GM23338 (cell line): ENCODE results near the gene UVRAG. TPM values are rescaled to one million over a fixed set of nuclear protein-coding genes. Genes with fewer than 3 reads are reported as not detected.

ENCODE experiments used
- ATAC-seq: fragments of 200-7000 bp; cut with Tn5 transposase; 3 replicates; pipeline ENCODE4 v1.9.1; 2020
- DNase-seq: peaks from one replicate; pipeline ENCODE4 v3.0.0-alpha.2; 2015; ENCODE audit warnings: low spot score
- H2AFZ ChIP-seq: fragments of 200-600 bp; sonication (generic); 2 replicates; pipeline ENCODE4 v1.8.0; 2016; ENCODE audit warnings: antibody characterized with exemption, mild to moderate bottlenecking, moderate library complexity
- H3F3A ChIP-seq: fragments of 200-600 bp; sonication (generic); replicated peaks from 2 replicates; pipeline ENCODE4 v1.8.0; 2017; ENCODE audit warnings: antibody characterized with exemption, mixed run types, low read depth
- H3K27ac ChIP-seq: fragments of 200-600 bp; sonication (generic); 2 replicates; pipeline ENCODE4 v1.6.1; 2016; ENCODE audit warnings: low read depth
- H3K27me3 ChIP-seq: fragments of 200-600 bp; sonication (generic); 2 replicates; pipeline ENCODE4 v1.8.0; 2016; ENCODE audit warnings: mild to moderate bottlenecking, mixed run types, moderate library complexity; ENCODE audit not compliant: insufficient read depth
- H3K36me3 ChIP-seq: fragments of 200-600 bp; sonication (generic); 2 replicates; pipeline ENCODE4 v1.8.0; 2016; ENCODE audit warnings: mild to moderate bottlenecking; ENCODE audit not compliant: insufficient read depth
- H3K4me1 ChIP-seq: fragments of 200-600 bp; sonication (generic); 2 replicates; pipeline ENCODE4 v1.8.0; 2016; ENCODE audit warnings: mild to moderate bottlenecking, moderate library complexity; ENCODE audit not compliant: insufficient read depth
- H3K4me2 ChIP-seq: fragments of 200-600 bp; sonication (generic); 2 replicates; pipeline ENCODE4 v1.7.1; 2017; ENCODE audit warnings: mixed run types
- H3K4me3 ChIP-seq: fragments of 200-600 bp; sonication (generic); 2 replicates; pipeline ENCODE4 v1.6.1; 2016; ENCODE audit warnings: mixed run types
- H3K79me2 ChIP-seq: fragments of 200-600 bp; sonication (generic); replicated peaks from 2 replicates; pipeline ENCODE4 v1.8.0; 2017; ENCODE audit warnings: mild to moderate bottlenecking; ENCODE audit not compliant: insufficient read depth
- H3K9me2 ChIP-seq: fragments of 200-600 bp; sonication (generic); 2 replicates; pipeline ENCODE4 v1.8.0; 2017; ENCODE audit not compliant: insufficient read depth
- H4K20me1 ChIP-seq: fragments of 200-600 bp; sonication (generic); replicated peaks from 2 replicates; pipeline ENCODE4 v1.8.0; 2017; ENCODE audit warnings: mild to moderate bottlenecking; ENCODE audit not compliant: insufficient read depth
- H3K27ac Mint-ChIP-seq: 2 replicates; pipeline ENCODE4 v1.8.0; 2020; ENCODE audit warnings: inconsistent platforms, mild to moderate bottlenecking, moderate library complexity, mixed read lengths
- H3K27me3 Mint-ChIP-seq: 3 replicates; pipeline ENCODE4 v1.8.0; 2022; ENCODE audit warnings: low read depth, mild to moderate bottlenecking, moderate library complexity, mixed read lengths, inconsistent platforms; ENCODE audit not compliant: insufficient read depth, poor library complexity
- H3K36me3 Mint-ChIP-seq: 3 replicates; pipeline ENCODE4 v1.8.0; 2021; ENCODE audit warnings: low read depth, mild to moderate bottlenecking, inconsistent platforms, moderate library complexity, mixed read lengths
- H3K4me1 Mint-ChIP-seq: 3 replicates; pipeline ENCODE4 v1.8.0; 2020; ENCODE audit warnings: mild to moderate bottlenecking, inconsistent platforms, mixed read lengths
- H3K4me3 Mint-ChIP-seq: 3 replicates; pipeline ENCODE4 v1.8.0; 2021; ENCODE audit warnings: moderate library complexity, mild to moderate bottlenecking, inconsistent platforms, mixed read lengths
- H3K9me3 Mint-ChIP-seq: 3 replicates; pipeline ENCODE4 v1.8.0; 2020; ENCODE audit warnings: moderate library complexity, mild to moderate bottlenecking, inconsistent platforms, mixed read lengths
- CREB1 ChIP-seq: fragments of 250-450 bp; sonication (Bioruptor Pico); IDR thresholded peaks from 2 replicates; pipeline ENCODE4 v1.5.0; 2020; ENCODE audit warnings: low read depth, mild to moderate bottlenecking, moderate library complexity
- CTCF ChIP-seq, 2 experiments: fragments of 200-600 bp in 1 of 2; sonication (generic) in 1 of 2; conservative IDR thresholded peaks; 2 replicates each; pipeline versions ENCODE4 v1.5.1 to v1.6.1; 2016 to 2017; ENCODE audit warnings: antibody characterized with exemption in 2 of 2, low read depth in 2 of 2, mild to moderate bottlenecking in 2 of 2, moderate library complexity in 1 of 2
- EZH2 ChIP-seq: fragments of 200-600 bp; sonication (generic); IDR thresholded peaks from one replicate; pipeline ENCODE4 v1.8.0; 2017; ENCODE audit warnings: antibody characterized with exemption, mild to moderate bottlenecking, low read depth; ENCODE audit not compliant: unreplicated experiment
- EZH2phosphoT487 ChIP-seq: fragments of 200-600 bp; sonication (generic); IDR thresholded peaks from one replicate; pipeline ENCODE4 v1.8.1; 2018; ENCODE audit warnings: antibody characterized with exemption; ENCODE audit not compliant: unreplicated experiment
- JUNB ChIP-seq: IDR thresholded peaks from one replicate; pipeline ENCODE4 v1.6.1; 2016; ENCODE audit warnings: antibody characterized with exemption; ENCODE audit not compliant: unreplicated experiment
- NANOG ChIP-seq: IDR thresholded peaks from 2 replicates; pipeline ENCODE4 v1.6.1; 2016; ENCODE audit warnings: antibody characterized with exemption, borderline replicate concordance
- POLR2AphosphoS5 ChIP-seq: IDR thresholded peaks from 2 replicates; pipeline ENCODE4 v1.6.1; 2016; ENCODE audit warnings: antibody characterized with exemption, low read depth
- REST ChIP-seq: IDR thresholded peaks from one replicate; pipeline ENCODE4 v1.6.1; 2018; ENCODE audit warnings: antibody characterized with exemption; ENCODE audit not compliant: unreplicated experiment
- STAT1 ChIP-seq: IDR thresholded peaks from one replicate; pipeline ENCODE4 v1.6.1; 2016; ENCODE audit warnings: antibody characterized with exemption; ENCODE audit not compliant: unreplicated experiment
- ZNF114 ChIP-seq: fragments of 250-450 bp; sonication (Bioruptor Pico); IDR thresholded peaks from 2 replicates; pipeline ENCODE4 v1.5.0; 2020; ENCODE audit warnings: mild to moderate bottlenecking, moderate library complexity
- ZNF331 ChIP-seq: fragments of 250-450 bp; sonication (Bioruptor Pico); IDR thresholded peaks from 2 replicates; pipeline ENCODE4 v1.5.0; 2020; ENCODE audit warnings: low read depth, mild to moderate bottlenecking, moderate library complexity
- ZNF462 ChIP-seq: fragments of 250-450 bp; sonication (Bioruptor Pico); IDR thresholded peaks from 2 replicates; pipeline ENCODE4 v1.5.0; 2020; ENCODE audit warnings: mild to moderate bottlenecking, moderate library complexity
- polyA plus RNA-seq: library from polyadenylated mRNA; unstranded; fragments of >200 nt; fragmentation: Nextera tagmentation; extraction: Ambion mirVana; gene quantifications from 2 replicates; pipeline ENCODE4 v1.2.1, GENCODE V29; 2016
- total RNA-seq: library from RNA; depleted of rRNA; stranded (reverse); fragments of >200 nt; shearing (Covaris generic); gene quantifications from 2 replicates; pipeline ENCODE4 v1.2.3, GENCODE V29; 2014

UVRAG gene
- total and polyA plus RNA-seq, 2 experiments from 2014 or later, result 15.3 to 17.4 TPM

- DNase-seq, result no peak
- TF ChIP-seq JUNB, result no peak
These were observed 110.8 kb downstream of the UVRAG start for GRCh38 chr11:75925785-75926164.

GRCh38 chr11:75929706-75930105 is 114.7 kb downstream of the UVRAG start:
- H3K27me3 Mint-ChIP-seq, result no peaks in the 10 kb centered on the region
- H3K4me1 Mint-ChIP-seq, result no peaks in the 10 kb centered on the region
- DNase-seq (no peak), ATAC-seq (no peak)
- H3K36me3 Mint-ChIP-seq, result no peaks in the 10 kb centered on the region; the same call in 2 of the 3 replicates
- H4K20me1 ChIP-seq, result no peaks in the 10 kb centered on the region
- no peaks in the 10 kb centered on the region for H3K79me2 ChIP-seq
- H3K4me3 Mint-ChIP-seq, result no peak overlapping the region
- H3K4me3 ChIP-seq, result no peak overlapping the region
- TF ChIP-seq ZNF462 (CRISPR knock-in tag), result no peak
- no peak for TF ChIP-seq ZNF331 (CRISPR knock-in tag)
- TF ChIP-seq REST, result no peak
- no peak for TF ChIP-seq NANOG
- no peak for TF ChIP-seq JUNB
- no peak for TF ChIP-seq CREB1 (CRISPR knock-in tag)
- TF ChIP-seq EZH2phosphoT487, result no peak
- TF ChIP-seq ZNF114 (CRISPR knock-in tag), result no peak
- TF ChIP-seq EZH2, result no peak
- TF ChIP-seq STAT1, result no peak
- no peak for TF ChIP-seq CTCF (conservative IDR thresholded peaks at IDR 0.05; ENCODE audit: low read depth in 2 of 2)
- TF ChIP-seq POLR2AphosphoS5, result no peak
- no peaks in the 10 kb centered on the region for H3K9me2 ChIP-seq
- no peak overlapping the region for H3K4me2 ChIP-seq
- no peaks in the 10 kb centered on the region for H3K27me3 ChIP-seq
- H3K4me1 ChIP-seq, result no peaks in the 10 kb centered on the region
- no peak overlapping the region for H3K27ac ChIP-seq
- no peak overlapping the region for H3K27ac Mint-ChIP-seq
- no peaks in the 10 kb centered on the region for H3F3A ChIP-seq
- H2AFZ ChIP-seq, result no peak overlapping the region
- H3K9me3 Mint-ChIP-seq, result no peaks in the 10 kb centered on the region
- no peaks in the 10 kb centered on the region for H3K36me3 ChIP-seq

More at GRCh38 chr11:75925785-75926164, 110.8 kb downstream of the UVRAG start:
- H3K9me3 Mint-ChIP-seq, result no peaks in the 10 kb centered on the region
- no peaks in the 10 kb centered on the region for H3K9me2 ChIP-seq
- no peaks in the 10 kb centered on the region for H3K36me3 ChIP-seq
- no peak overlapping the region for H3K4me3 ChIP-seq
- no peak overlapping the region for H3K27ac ChIP-seq
- no peaks in the 10 kb centered on the region; the same call in 2 of the 3 replicates for H3K36me3 Mint-ChIP-seq
- no peaks in the 10 kb centered on the region for H3K79me2 ChIP-seq
- no peaks in the 10 kb centered on the region for H3K4me1 ChIP-seq
- no peaks in the 10 kb centered on the region for H3K27me3 ChIP-seq
- no peaks in the 10 kb centered on the region for H3F3A ChIP-seq
- no peak overlapping the region for H3K27ac Mint-ChIP-seq
- no peak overlapping the region for H2AFZ ChIP-seq
- H3K4me2 ChIP-seq, result no peak overlapping the region
- ATAC-seq, result no peak
- no peak overlapping the region for H3K4me3 Mint-ChIP-seq
- 0 out of 2 replicates have a peak, but pooled peaks cover 3% of the 10 kb centered on the region for H4K20me1 ChIP-seq
- no peaks in the 10 kb centered on the region for H3K27me3 Mint-ChIP-seq
- H3K4me1 Mint-ChIP-seq, result no peaks in the 10 kb centered on the region
